ENCODE results near the gene PLBD1. TPM values are rescaled to one million over a fixed set of nuclear protein-coding genes. Genes with fewer than 3 reads are reported as not detected.

The PLBD1 gene
- total RNA-seq: 2.0 and 2.1 TPM in 2 replicates

GRCh38 chr12:14567351-14568162 lies at the start of gene PLBD1:
TSS of gene PLBD1 (minus strand) at chr12:14567883. CDS start at chr12:14567696, 187 bp downstream.

Other genes with a start within 250 kb of the PLBD1 start
- 19.6 and 30.2 TPM in 2 replicates for gene ATF7IP, start 202.2 kb downstream of the PLBD1 start, total RNA-seq
- gene GUCY2C, start 128.7 kb upstream of the PLBD1 start, total RNA-seq: under 0.01 TPM in 1 of 2 replicates, not detected in the other
- gene WBP11, start 235.6 kb upstream of the PLBD1 start, total RNA-seq: 10.2 and 16.1 TPM in 2 replicates
- gene C12orf60, start 235.8 kb upstream of the PLBD1 start, total RNA-seq: 0.79 and 3.9 TPM in 2 replicates
- gene SMCO3, start 246.3 kb upstream of the PLBD1 start, total RNA-seq: 0.13 and 0.37 TPM in 2 replicates

Measured in aortic smooth muscle cell (primary cell).